ENCODE data around the gene SUN3.

DNA sequence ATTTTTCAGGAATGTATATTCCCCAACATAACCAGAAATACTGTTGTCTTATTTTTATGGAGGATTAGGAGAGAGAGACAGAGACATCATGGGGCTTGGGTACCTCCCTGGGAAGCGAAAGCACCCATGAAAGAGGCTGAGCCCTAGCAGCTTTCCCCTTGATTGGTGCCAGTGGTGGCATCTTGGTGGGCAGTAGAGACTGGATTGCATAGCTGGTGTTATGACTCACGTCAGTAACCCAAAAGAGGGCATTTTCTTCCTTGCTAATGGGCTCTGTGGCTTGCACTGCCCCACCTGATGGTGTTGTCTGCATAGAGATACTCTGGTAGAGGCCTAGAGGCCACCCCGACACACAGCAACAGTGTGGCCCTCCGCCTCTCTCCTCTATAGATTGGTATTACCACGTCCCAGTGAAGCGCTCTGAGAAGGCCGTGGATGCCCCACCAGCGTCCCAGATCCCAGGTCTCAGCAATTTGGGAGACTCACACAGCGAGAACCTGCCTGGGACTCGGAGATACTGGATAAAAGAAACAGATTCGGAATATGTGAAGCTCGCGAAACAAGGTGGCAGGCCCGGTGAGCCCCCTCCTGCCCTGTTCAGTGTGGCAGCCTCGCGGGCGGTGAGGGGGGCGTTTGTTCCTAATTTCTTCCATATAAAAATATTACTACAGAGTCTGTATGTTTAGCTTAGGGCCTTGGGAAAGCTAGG, 12.2 kb upstream of the SUN3 start:
- TF ChIP-seq POLR2A (IDR thresholded peaks at IDR 0.05; ENCODE audit: extremely low read depth, insufficient read length) (no peak), CTCF (IDR thresholded peaks at IDR 0.05; ENCODE audit: low read depth, low read length) (no peak)

Measured in NB4 (cell line).